Measurements from ENCODE around the gene PI3.
"Not testable (repeated sequence)": the region's sequence is repeated elsewhere in the genome, so short reads cannot be mapped to it uniquely, and the experiment has no call there.

The PI3 gene, protein sequence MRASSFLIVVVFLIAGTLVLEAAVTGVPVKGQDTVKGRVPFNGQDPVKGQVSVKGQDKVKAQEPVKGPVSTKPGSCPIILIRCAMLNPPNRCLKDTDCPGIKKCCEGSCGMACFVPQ

DNA sequence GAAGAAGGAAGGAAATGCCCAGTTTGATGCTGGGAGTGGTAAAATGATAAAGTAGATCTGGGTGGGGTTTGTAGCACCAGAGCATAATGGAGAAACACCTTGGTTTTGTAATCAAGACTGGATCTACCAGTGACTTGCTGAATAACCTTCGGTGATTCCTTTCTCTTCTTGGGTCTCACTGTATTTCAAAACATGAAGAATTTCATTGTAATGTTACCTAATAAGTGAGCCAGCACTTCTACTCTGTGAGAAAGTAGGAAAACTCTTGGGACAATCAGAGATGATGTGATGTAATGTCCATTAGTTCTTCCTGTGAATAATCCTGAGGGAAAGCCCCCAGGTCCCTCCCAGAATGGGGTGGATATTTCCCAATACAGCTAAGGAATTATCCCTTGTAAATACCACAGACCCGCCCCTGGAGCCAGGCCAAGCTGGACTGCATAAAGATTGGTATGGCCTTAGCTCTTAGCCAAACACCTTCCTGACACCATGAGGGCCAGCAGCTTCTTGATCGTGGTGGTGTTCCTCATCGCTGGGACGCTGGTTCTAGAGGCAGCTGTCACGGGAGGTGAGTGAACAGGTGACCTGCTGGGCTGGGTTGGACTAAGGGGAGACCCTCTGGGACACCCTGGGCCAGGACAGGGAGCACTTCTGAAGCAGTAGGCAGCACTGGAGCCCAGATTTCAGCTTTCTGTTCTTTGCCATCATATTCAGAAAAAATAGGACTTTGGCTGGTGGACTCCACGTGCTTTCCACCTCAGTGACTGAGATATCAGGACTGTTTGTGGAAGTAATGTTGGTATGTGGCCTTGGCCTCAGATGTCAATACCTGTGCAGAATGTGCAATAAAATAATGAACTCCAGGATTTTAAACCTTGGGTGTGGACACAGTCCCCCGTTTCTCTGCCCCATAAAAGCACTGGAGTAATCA is at the start of gene PI3:
TSS of gene PI3 (plus strand) at position 469 of the 931 bp plus-strand sequence. CDS start at position 490, 21 bp downstream.
- no peak for DNase-seq

DNA sequence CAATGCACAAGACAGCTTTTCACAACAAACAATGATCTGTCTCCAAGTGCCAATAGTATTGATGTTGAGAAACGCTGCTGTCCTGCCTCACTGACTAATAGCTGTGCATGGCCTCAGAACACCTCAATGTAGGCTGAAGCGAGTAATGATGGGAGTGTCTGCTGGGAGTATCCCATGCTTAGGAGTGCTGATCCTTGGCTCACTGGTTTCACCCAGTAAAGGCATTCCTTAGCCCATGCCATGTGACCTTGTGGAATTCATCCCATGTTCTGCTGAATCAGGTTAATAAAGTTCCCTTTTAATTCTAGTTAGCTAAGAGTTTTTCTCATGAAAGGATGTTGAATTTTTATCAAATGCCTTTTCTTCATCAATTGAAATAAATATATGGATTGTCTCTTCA is 46.6 kb upstream of the PI3 start:
- DNase-seq: no peak

DNA sequence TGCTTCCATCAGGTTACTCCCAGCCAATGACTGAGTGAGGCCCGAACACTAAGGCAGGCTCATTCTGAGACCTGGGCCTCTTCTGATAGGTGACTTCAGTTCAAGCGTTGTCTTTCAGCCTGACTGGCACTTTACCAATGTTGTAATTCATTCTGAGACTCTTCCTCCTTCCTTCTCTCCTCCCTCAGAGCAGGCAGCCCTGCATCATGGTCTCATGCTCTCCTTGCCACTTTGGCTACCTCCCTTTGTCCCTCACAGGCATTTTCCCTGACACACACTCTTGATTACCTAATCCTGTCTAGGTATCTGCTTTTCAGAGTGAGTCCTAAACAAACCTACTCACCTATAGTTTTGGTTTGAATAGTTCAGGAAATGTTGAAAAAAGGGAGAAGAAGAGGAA is 37.8 kb upstream of the PI3 start:
- no peak for DNase-seq

DNA sequence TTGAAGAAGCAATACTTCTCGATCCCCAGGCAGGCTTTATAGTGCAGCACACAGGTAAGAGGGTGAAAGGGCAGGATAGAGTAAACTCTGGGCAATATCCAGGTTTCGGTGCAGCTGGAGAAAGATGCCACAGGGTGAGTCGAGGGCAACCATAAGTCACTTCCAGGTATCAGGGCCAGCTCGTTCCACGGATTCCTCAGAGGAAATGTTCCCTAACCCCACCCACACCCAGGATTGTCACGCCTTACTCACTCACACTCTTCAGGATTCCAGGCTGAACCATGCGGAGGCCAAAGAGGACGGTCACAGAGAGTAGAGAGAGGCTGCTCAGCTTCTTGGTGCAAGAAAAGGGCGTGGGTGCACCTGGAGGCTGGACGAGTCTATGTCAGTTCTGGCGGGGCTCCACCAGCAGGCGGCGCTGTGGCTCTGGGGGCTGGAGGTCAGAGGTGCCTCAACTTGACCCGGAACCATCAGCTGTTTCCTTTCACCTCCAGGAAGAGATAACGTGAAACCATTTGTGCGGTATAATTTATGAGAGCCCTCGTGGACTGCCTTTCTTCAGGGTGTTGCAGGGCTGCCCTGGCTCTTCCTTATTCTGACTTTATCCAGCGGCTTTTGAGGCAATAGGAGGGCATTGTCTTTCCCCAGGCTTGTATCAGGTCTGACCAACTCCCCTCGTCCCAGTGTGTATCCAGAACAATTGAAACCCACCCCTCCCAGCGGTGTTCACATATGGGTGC is 36.0 kb upstream of the PI3 start:
- peak; percentile 31 for DNase-seq

DNA sequence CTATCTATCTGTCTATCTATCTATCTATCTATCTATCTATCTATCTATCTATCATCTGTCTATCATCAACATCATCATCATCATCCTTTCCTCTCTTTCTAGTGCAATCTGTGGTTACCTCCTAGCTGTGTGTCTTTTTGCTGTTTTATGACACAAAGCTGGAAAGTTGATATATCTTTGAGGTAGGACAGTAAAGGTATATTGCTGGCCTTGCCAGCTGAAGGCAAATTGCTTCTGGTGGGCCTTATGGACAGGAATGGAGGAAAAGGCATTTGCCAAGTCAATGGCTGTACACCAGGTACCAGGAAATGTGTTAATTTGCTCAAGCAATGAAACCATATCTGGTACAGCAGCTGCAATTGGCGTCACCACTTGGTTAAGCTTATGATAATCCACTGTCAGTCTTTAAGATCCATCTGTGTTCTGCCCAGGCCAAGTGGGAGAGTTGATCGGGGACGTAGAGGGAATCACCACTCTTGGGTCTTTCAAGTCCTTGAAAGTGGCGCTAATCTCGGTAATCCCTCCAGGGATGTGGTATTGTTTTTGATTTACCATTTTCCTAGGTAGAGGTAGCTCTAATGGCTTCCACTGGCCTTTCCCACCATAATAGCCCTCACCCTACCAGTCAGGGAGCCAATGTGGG is 34.8 kb upstream of the PI3 start:
- not testable (repeated sequence) for DNase-seq

DNA sequence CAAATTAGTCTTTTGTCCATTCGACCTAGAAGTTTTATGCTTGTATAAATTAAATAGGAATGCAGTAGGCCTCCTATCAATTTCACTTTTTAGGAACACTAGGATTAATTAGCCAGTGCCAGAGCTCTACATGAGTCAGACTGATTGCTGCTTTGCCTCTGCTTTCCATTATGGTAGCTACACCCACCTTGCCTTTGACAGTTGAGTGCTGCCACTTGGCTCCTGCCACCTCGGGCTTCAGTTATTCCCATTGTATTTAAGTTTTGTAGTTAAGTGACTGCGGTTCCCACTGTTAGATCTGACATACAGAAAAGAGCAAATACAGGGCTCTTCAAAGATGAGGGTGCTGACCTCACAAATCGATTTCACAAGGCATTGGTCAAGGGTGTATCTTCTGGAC is 33.9 kb upstream of the PI3 start:
- no peak for DNase-seq

DNA sequence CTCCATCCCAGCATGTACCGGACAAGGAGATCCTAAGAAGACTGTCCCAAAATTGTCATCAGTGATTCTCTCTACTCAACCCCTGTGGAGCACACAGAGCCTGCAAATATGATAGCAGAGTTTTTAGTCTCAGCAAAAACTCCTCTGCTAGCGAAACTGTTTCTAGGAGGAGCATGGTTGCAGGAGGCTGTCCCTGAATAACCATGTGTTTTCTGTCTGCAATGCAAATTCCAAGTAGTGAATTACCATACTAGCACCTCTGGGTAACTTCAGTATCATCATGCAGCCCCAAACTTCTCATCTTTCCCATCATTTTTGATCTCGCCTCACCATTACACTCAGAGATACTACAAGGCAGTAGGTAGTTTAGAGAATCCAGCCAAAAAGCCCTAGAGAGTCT is 25.6 kb upstream of the PI3 start:
- DNase-seq: no peak

DNA sequence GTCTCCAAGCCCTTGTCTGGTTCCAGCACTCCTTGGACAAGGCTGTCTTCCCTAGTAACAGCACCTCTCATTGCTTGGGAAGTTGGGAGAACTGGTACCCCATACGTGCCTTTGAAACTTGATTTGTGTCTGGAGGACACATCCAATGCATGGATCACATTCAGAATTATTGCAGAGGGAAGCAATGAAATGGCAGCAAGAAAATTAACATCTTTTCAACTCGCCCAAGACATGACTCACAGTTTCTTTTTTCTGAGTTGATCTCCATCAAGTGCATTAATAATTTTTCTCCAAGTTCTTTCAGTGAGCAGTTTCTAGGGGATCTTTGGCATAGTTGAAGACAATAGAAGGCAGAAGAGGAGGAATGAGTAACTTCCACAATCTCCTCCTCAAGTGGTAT is 22.3 kb upstream of the PI3 start:
- no peak for DNase-seq

DNA sequence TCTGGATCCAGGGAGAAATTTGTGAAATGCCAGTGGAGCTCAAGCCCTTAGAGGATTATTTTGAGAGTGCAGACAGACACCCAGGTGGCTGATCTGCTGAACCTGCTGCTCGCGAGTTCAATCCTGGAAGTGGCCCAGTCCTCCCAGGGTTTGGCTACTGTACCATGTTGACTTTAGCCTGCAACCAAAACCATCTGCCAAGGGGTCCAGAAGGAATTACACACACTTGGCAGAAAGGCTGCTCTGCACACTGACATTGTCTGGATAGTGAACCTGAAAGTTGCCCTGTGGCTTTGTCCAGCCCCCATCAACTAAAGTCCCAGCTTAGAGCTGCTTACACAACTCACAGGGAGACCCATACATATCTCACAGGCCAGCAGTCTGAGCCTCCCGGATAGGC is 21.6 kb upstream of the PI3 start:
- DNase-seq: no peak

DNA sequence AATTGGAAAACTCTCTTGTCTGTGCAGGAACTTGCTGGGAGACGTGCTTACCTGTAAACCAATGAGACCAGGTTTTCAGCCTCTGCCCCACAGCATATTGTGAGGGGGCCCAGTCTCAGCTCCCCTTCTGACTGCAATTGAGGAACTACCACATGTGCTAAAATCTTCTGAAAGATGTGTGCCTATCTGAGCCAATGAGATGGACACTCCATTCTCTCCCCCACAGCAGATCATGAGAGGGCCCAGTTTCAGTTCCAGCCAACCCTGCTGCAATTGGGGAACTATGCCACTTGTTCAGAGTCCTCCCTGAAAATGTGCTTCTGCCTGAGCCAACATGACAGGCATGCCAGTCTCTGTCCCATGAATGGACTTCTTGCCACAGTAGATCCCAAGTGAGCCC is 20.9 kb upstream of the PI3 start:
- DNase-seq: peak; percentile 11

DNA sequence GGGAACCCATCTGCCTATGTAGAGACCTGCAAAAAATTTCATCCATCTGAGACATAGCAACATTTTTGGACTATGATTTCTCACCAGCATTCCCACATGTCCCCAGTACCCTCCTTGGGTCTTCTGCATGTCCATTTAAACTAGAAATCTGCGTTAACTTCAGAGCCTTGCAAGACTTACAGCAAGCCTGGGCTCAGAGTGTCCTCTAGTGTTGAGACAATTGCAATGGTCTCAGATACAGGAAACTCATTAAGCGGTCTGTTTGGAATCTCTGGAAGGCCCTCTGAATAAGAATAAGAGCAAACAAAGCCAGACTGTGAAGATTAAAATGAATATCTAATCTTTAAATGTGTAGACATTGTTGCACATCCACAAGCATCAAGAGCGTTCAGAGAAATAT is 20.5 kb upstream of the PI3 start:
- DNase-seq: no peak

DNA sequence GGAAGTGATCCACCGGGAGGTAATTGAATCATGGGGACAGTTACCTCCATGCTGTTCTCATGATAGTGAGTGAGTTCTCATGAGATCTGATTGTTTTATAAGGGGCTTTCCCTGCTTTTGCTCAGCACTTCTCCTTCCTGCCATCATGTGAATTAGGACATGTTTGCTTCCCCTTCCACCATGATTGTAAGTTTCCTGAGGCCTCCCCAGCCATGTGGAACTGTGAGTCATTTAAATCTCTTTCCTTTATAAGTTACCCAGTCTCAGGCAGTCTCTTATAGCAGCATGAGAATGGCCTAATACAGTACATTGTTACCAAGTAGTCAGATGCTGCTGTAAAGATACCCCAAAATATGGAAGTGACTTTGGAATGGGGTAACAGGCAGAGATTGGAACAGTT is 19.9 kb upstream of the PI3 start:
- not testable (repeated sequence) for DNase-seq

DNA sequence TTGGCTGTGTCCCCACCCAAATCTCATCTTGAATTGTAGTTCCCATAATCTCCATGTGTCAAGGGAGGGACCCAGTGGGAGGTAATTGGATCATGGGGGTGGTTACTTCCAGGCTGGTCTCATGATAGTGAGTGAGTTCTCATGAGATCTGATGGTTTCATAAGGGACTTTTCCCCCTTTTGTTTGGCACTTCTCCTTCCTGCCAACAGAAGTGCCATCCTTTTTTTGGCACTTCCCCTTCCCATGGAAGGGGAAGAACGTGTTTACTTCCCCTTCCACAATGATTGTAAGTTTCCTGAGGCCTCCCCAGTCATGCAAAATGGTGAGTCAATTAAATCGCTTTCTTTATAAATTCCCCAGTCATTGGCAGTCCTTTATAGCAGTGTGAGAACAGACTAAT is 18.0 kb upstream of the PI3 start:
- DNase-seq: no peak

DNA sequence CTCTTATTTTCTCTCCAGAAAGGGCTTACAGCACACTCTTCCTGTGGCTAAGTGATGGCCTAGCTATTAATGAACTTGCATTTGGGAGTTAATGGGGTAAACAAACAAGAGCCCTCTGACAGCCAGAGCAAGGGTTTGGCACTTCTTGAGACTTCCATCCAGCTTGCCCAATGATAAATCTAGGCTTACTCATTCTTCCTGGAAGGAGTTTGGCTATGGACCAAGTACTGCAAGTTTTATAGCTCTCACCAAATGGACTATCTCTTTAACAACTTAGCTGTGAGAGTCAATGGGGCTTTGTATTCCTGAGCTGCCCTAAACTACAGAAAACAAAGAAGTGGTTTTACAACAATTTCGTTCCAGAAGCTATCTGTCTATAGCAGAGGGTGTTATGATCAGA is 16.7 kb upstream of the PI3 start:
- no peak for DNase-seq

DNA sequence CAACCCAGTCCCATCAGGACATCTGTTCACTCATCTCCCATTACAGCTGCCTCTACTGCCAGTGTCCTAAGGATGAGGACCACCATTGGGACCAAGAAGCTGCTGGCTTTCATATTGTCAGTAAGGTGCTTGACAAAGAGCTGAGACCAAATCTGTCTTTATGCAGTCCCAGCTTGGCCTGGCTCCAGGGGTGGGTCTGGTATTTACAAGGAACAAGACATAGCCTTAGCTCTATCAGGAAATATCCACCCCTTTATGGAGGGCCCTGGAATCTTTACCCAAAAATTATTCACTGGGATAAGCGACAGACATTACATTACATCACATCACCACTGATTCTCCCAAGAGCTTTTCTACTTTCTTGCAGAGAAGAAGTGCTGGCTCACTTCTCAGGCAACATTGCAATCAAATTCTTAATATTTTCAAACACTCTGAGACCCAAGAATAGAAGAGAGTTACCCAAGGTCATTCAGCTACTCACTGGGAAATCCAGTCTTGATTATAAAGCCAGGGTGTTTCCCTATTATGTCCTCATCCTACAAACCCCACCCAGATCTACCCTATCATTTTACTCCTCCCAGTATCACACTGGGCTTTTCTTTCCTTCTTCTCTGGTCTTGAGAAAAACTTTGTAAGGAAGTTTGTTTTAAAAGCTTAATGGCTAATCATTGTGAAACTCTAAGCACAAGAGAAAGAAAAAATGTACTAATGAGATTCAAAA is 11.5 kb upstream of the PI3 start:
- DNase-seq: no peak

DNA sequence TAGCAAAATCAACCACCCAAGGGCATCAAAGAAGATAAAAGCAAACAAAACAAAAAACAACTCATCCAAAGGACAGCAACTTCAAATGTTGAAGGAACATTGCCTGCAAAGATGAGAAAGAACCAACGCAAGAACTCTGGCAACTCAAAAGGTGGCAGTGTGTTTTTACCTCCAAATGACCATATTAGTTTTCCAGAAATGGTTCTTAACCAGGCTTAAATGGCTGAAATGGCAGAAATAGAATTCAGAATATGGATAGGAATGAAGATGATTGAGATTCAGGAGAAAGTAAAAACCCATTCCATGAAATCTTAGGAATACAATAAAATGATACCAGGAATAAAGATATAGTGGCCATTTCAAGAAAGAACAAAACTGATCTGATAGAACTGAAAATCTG is 9.8 kb upstream of the PI3 start:
- DNase-seq: no peak

DNA sequence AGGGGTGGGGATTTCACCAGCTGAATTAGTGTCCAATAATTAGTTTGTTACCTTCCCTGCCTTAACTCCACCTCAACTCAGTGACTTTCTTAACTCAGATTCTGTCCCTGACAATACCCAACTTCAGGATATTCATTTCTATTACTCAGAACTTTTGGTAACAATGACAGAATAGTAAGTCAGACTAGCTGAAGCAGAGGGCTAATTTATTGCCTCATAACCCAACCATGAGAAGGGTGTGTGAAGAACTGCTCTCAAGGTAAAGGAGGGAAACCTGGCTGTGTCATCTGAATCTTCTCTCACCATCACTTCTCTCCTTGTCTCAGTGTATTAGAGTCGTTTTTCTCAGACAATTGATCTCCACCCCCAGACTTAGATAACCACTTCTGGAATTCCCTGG is 1.2 kb upstream of the PI3 start:
- DNase-seq: no peak

DNA sequence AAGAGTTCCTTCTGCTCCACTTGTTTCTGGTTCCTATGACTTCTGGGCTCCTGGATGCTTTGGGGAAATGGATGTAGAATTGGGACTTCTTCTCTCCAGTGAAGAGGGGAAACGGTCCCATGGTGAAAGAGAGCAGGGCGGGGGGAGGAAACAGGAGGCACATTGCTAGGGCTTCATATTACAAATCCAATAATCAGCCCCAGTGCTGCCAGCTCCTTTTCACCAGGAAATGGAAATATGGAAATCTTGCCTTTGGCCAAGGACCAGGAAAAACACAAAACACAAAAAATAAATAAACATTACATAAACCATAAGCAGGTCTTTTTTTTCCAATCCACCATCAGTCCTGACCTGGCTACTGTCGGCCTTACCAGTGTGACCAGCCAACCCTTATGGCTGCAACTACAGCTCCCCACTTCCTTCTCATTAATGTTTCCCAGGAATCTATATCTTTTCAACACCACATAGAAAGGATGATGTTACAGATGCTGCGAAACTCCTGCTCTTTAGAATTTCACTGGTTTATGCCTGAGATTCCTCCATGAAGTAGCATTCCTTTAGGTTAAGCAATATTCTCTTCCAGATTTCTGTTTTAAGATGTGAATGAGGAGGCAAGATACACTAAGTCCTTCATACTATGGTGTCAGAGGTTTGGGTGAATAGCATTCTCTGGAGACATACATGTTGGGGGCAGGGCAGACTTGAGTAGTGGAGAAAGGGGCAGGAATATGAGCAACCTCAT is 2.0 kb downstream of the PI3 start:
- no peak for DNase-seq

DNA sequence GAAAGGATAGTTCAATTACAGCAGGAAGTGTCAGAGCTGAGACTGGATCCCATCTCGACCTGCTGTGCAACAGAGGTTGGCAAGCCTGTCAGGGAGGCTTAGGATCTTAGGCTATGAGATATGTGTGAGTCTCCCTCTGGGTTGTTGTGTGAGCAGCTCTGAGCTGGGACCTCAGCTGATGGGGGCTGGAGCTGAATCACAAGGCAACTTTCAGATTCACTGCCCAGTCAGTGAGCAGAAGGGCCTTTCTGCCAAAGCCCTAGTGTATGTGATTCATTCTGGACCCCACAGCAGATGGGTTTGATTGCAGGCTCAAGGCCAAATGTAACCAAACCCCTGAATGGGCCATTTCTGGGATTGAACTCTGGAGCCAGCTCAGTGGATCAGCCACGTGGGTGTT is 4.5 kb downstream of the PI3 start:
- DNase-seq: no peak

DNA sequence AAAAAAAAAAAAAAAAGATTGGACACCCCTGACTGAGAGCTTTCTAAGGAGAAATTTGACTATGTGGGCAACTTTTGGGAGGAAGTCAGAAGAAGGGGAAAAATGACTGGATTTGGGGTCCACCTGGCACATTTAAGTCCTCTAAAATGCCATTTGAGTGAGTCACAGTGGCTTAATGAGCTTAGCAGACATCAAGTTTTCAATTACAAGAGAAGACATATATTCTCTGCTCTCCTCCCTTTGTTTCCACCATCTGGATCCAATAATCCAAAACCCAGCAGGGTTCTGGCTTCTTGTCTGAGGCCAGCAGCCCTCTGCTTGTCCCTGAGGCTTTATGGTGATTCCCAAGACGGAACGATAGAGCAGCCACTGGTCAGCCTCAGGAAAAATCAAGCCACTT is 6.9 kb downstream of the PI3 start:
- DNase-seq: no peak

DNA sequence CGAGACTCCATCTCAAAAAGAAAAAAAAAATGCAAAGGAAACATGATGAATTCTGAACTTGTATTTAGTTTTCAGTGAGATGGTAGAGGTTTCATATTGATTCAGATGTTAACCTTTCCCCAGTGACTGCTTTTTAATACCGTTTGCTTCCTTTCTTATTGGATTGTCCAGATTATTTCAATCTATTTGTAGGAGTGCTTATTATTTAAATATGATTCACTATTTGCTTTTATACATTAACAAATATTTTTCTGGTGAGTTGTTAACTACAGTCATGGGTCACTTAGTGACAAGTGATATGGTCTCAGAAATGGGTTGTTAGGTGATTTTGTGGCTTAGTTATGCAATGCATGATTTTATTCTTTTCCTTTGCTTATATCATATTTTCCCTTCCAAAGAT is 8.4 kb downstream of the PI3 start:
- no peak for DNase-seq

DNA sequence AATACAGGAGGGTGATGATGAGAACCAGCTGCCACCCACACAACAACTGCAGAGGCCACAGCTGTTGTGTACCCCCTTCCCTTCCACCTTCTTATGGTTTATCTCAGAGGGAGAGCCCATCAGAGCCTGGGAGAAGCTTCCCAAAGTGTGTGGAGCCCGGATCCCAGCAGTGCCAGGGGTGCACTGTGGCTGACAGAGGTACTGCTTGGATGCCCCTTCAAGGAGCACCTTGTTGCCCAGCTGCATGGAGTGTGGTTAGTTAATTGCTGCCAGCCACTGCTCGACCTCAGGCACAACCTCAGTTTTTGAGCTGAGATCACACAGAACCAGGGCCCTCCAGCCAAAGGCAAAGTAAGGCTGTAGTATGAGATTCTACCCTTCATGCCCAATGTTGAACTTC is 13.0 kb downstream of the PI3 start:
- no peak for DNase-seq

All from CD4-positive, alpha-beta T cell treated with Interleukin-10 for 1 hour (primary cell).